WTC11 (cell line): ENCODE measurements around the gene PDE4B. TPM values are rescaled to one million over a fixed set of nuclear protein-coding genes. Genes with fewer than 3 reads are reported as not detected.

ENCODE experiments used
- ATAC-seq: fragments of 200-7000 bp; cut with Tn5 transposase; 2 replicates; pipeline ENCODE4 v1.10.0; 2021; ENCODE audit warnings: mild to moderate bottlenecking, moderate library complexity
- CTCF ChIA-PET: fragments of 300-600 bp; sonication (Branson Sonifier 250); formaldehyde crosslinking; loops from one replicate; lab custom pipeline; 2021; ENCODE audit warnings: antibody characterized with exemption; lab: Charles Lee
- POLR2A ChIA-PET: fragments of 350-600 bp; sonication (Branson Sonifier 250); formaldehyde crosslinking; loops from one replicate; lab custom pipeline; 2021; ENCODE audit warnings: antibody characterized with exemption; lab: Charles Lee
- DNase-seq: peaks from one replicate; pipeline ENCODE4 v3.0.0; 2021; ENCODE audit warnings: low spot score
- H3K27ac Mint-ChIP-seq: 2 replicates; pipeline ENCODE4 v1.8.0; 2021; ENCODE audit warnings: mixed read lengths
- H3K27me3 Mint-ChIP-seq: 2 replicates; pipeline ENCODE4 v1.8.0; 2021; ENCODE audit warnings: low read depth, mild to moderate bottlenecking, moderate library complexity, mixed read lengths
- H3K36me3 Mint-ChIP-seq: 2 replicates; pipeline ENCODE4 v1.8.0; 2021; ENCODE audit warnings: mixed read lengths
- H3K4me1 Mint-ChIP-seq: 2 replicates; pipeline ENCODE4 v1.8.0; 2022; ENCODE audit warnings: mixed read lengths
- H3K4me3 Mint-ChIP-seq: 2 replicates; pipeline ENCODE4 v1.8.0; 2021; ENCODE audit warnings: mild to moderate bottlenecking, moderate library complexity, mixed read lengths
- H3K9me3 Mint-ChIP-seq: 2 replicates; pipeline ENCODE4 v1.8.0; 2021; ENCODE audit warnings: mixed read lengths
- CBFB ChIP-seq: sonication (generic); formaldehyde crosslinking; IDR thresholded peaks from 2 replicates; pipeline ENCODE4 v1.8.1; 2022; ENCODE audit warnings: mild to moderate bottlenecking, low read depth, missing genetic modification reagents
- CREM ChIP-seq: sonication (generic); formaldehyde crosslinking; IDR thresholded peaks from 2 replicates; pipeline ENCODE4 v1.8.1; 2022; ENCODE audit warnings: mild to moderate bottlenecking, missing genetic modification reagents, moderate library complexity
- EMX1 ChIP-seq: fragments of 250-450 bp; sonication (Bioruptor Pico); IDR thresholded peaks from 2 replicates; pipeline ENCODE4 v1.8.0; 2021; ENCODE audit warnings: mild to moderate bottlenecking
- ESRRA ChIP-seq: sonication (generic); formaldehyde crosslinking; IDR thresholded peaks from 2 replicates; pipeline ENCODE4 v1.8.1; 2022; ENCODE audit warnings: mild to moderate bottlenecking, missing genetic modification reagents, borderline replicate concordance
- FOXK1 ChIP-seq: sonication (generic); formaldehyde crosslinking; IDR thresholded peaks from 2 replicates; pipeline ENCODE4 v1.8.0; 2022; ENCODE audit warnings: mild to moderate bottlenecking, moderate library complexity, missing genetic modification reagents
- IRF1 ChIP-seq: sonication (generic); formaldehyde crosslinking; IDR thresholded peaks from 2 replicates; pipeline ENCODE4 v1.8.0; 2023; ENCODE audit warnings: missing genetic modification reagents
- NR3C1 ChIP-seq: sonication (generic); formaldehyde crosslinking; conservative IDR thresholded peaks from 2 replicates; pipeline ENCODE4 v1.8.1; 2023; ENCODE audit warnings: low read depth, mild to moderate bottlenecking, missing genetic modification reagents
- PRDM15 ChIP-seq: sonication (generic); formaldehyde crosslinking; IDR thresholded peaks from 2 replicates; pipeline ENCODE4 v1.8.0; 2022; ENCODE audit warnings: missing genetic modification reagents
- SOX15 ChIP-seq: fragments of 250-450 bp; sonication (Bioruptor Pico); IDR thresholded peaks from 2 replicates; pipeline ENCODE4 v1.9.0; 2021; ENCODE audit warnings: mild to moderate bottlenecking
- SP1 ChIP-seq: sonication (generic); formaldehyde crosslinking; conservative IDR thresholded peaks from 2 replicates; pipeline ENCODE4 v1.8.1; 2022; ENCODE audit warnings: missing genetic modification reagents
- ZNF396 ChIP-seq: fragments of 250-450 bp; sonication (Bioruptor Pico); IDR thresholded peaks from 2 replicates; pipeline ENCODE4 v1.8.0; 2021; ENCODE audit warnings: mild to moderate bottlenecking, moderate library complexity, borderline replicate concordance
- ZSCAN18 ChIP-seq: fragments of 250-450 bp; sonication (Bioruptor Pico); IDR thresholded peaks from 2 replicates; pipeline ENCODE4 v2.1.2; 2022; ENCODE audit warnings: mild to moderate bottlenecking, moderate library complexity
- total RNA-seq: library from RNA; stranded (reverse); gene quantifications from 3 replicates; pipeline ENCODE4 v1.2.3, GENCODE V29; 2021
- TF ChIP-seq, protein P1 (sequence below): fragments of 250-450 bp; sonication (Bioruptor Pico); IDR thresholded peaks from 2 replicates; pipeline ENCODE4 v1.9.0; 2021; ENCODE audit warnings: mild to moderate bottlenecking
- TF ChIP-seq, protein P2 (sequence below): sonication (generic); formaldehyde crosslinking; IDR thresholded peaks from 2 replicates; pipeline ENCODE4 v1.8.1; 2023; ENCODE audit warnings: mild to moderate bottlenecking, missing genetic modification reagents, moderate library complexity

Gene PDE4B
- total RNA-seq, 1 experiment from 2014 or later, result 8.0 TPM

DNA sequence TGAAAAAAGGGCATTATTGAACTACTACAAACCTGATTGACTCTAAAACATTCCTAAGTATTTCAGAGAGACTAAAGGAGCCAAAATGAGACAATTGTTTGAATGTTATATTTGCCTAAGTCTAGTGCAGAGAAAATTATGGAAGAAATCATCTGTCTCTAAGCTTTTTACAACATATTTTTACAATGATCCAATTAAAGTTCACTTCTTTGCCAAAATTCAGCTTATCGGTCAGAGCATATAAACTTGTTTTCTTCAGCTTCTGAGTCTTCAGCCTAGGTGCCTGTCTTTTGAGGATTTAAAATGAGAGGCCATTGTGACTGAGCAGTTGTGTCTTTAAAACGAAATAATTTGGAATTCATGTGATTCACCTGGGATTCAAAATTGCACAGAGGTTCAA, 560.1 kb downstream of the PDE4B start (continued):
- TF ChIP-seq PRDM15, result no peak

- ChIA-PET CTCF (interaction anchor here (1.0 kb wide), 1 partner anchor 151 kb away, joined by 3 read pairs; no protein-coding TSS in a partner anchor), POLR2A (interaction anchor here (0.8 kb wide), 1 partner anchor 27 kb away, joined by 3 read pairs; no protein-coding TSS in a partner anchor)
- peak overlapping the region; percentile 51 for H3K4me3 Mint-ChIP-seq
- TF ChIP-seq, protein P1, sequence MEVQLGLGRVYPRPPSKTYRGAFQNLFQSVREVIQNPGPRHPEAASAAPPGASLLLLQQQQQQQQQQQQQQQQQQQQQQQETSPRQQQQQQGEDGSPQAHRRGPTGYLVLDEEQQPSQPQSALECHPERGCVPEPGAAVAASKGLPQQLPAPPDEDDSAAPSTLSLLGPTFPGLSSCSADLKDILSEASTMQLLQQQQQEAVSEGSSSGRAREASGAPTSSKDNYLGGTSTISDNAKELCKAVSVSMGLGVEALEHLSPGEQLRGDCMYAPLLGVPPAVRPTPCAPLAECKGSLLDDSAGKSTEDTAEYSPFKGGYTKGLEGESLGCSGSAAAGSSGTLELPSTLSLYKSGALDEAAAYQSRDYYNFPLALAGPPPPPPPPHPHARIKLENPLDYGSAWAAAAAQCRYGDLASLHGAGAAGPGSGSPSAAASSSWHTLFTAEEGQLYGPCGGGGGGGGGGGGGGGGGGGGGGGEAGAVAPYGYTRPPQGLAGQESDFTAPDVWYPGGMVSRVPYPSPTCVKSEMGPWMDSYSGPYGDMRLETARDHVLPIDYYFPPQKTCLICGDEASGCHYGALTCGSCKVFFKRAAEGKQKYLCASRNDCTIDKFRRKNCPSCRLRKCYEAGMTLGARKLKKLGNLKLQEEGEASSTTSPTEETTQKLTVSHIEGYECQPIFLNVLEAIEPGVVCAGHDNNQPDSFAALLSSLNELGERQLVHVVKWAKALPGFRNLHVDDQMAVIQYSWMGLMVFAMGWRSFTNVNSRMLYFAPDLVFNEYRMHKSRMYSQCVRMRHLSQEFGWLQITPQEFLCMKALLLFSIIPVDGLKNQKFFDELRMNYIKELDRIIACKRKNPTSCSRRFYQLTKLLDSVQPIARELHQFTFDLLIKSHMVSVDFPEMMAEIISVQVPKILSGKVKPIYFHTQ (CRISPR knock-in tag), result no peak
- no peak for TF ChIP-seq ZSCAN18 (CRISPR knock-in tag)
- TF ChIP-seq ZNF396, result no peak
- no peak for TF ChIP-seq CREM (CRISPR knock-in tag)
- H3K36me3 Mint-ChIP-seq, result no peaks in the 10 kb centered on the region; the same call in 1 of the 2 replicates
- no peaks in the 10 kb centered on the region for H3K27me3 Mint-ChIP-seq
- DNase-seq, result no peak
- H3K4me1 Mint-ChIP-seq, result peaks cover 90% of the 10 kb centered on the region
- no peaks in the 10 kb centered on the region for H3K9me3 Mint-ChIP-seq
- H3K27ac Mint-ChIP-seq, result peak overlapping the region; percentile 91
- peak; percentile 45 for ATAC-seq
Measured at GRCh38 chr1:66353257-66353656, 560.6 kb downstream of the PDE4B start.

DNA sequence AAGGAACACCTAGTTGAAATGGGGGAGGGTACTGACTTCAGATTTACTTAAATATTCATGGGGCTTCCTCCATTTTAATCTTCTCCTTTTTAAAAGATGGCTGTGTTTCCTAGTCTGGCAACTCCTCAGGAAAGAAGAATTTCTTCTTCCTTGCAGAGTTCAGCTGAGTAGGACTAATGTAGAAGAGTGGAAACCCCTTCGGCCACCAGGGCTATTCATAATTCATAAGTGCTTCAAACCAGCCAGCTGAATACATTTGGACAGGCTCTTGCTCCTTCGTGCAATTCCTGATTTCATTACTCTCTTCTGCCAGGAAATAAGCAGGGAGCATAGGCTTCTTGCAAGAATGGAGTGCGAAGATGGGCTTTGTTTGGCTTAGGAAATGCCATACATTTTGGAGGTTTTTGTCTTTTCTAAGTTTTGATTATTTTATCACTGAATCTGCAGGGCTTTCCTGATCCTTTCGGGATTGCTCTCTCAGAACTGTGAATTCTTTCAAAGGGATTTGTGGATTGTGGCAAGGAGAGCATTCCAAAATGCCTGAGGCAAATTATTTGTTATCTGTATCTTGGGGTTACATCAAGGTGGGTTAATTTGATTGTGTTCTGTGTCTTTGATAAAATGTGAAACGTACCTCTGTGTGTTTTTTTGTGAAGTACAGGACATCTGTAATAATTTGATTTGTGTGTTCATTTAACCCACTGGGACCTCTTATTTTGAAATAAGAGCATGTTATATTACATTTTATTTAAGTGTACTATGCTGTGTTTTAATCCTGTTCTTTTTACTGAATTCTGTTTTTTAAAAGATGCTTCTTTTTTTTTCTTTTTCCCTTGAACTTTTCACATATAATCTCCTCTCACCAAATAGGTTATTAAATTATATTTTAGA, 561.9 kb downstream of the PDE4B start:
- H3K4me3 Mint-ChIP-seq, result peak overlapping the region; percentile 69
- ChIA-PET CTCF (interaction anchor here (0.6 to 0.7 kb wide), 2 partner anchors 103 to 1412 kb away, joined by 3 read pairs; no protein-coding TSS in a partner anchor), POLR2A (no interaction called here)
- DNase-seq (no peak), ATAC-seq (no peak; the same call in 1 of the 2 replicates)
- H3K4me1 Mint-ChIP-seq, result peaks cover 91% of the 10 kb centered on the region
- no peaks in the 10 kb centered on the region for H3K9me3 Mint-ChIP-seq
- H3K27me3 Mint-ChIP-seq, result no peaks in the 10 kb centered on the region
- no peaks in the 10 kb centered on the region; the same call in 1 of the 2 replicates for H3K36me3 Mint-ChIP-seq
- peak overlapping the region; percentile 98 for H3K27ac Mint-ChIP-seq
- no peak for TF ChIP-seq ESRRA
- no peak for TF ChIP-seq IRF1 (CRISPR knock-in tag)

- ATAC-seq, result no peak
- Mint-ChIP-seq H3K27me3 (no peaks in the 10 kb centered on the region), H3K4me3 (peak overlapping the region; percentile 69; the same call in 1 of the 2 replicates), H3K27ac (peak overlapping the region; percentile 81; the same call in 1 of the 2 replicates), H3K36me3 (no peaks in the 10 kb centered on the region; the same call in 1 of the 2 replicates), H3K4me1 (peaks cover 83% of the 10 kb centered on the region), H3K9me3 (no peaks in the 10 kb centered on the region)
- CTCF ChIA-PET, result interaction anchor here (0.9 to 1.6 kb wide), 2 partner anchors 13 to 23 kb away, joined by 4 to 5 read pairs; no protein-coding TSS in a partner anchor
- POLR2A ChIA-PET, result no interaction called here
- DNase-seq, result no peak
- no peak for TF ChIP-seq FOXK1 (CRISPR knock-in tag)
- TF ChIP-seq, protein P2, sequence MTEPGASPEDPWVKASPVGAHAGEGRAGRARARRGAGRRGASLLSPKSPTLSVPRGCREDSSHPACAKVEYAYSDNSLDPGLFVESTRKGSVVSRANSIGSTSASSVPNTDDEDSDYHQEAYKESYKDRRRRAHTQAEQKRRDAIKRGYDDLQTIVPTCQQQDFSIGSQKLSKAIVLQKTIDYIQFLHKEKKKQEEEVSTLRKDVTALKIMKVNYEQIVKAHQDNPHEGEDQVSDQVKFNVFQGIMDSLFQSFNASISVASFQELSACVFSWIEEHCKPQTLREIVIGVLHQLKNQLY (CRISPR knock-in tag), result no peak
- TF ChIP-seq SP1 (CRISPR knock-in tag), result no peak
- TF ChIP-seq EMX1 (CRISPR knock-in tag), result no peak
- no peak for TF ChIP-seq CBFB (CRISPR knock-in tag)
- TF ChIP-seq NR3C1 (CRISPR knock-in tag), result no peak
- TF ChIP-seq SOX15, result no peak
Measured at GRCh38 chr1:66355756-66356155, 563.1 kb downstream of the PDE4B start.
